Caki2 (cell line): ENCODE data around the gene MEFV. TPM values are rescaled to one million over a fixed set of nuclear protein-coding genes. Genes with fewer than 3 reads are reported as not detected.
A peak's percentile ranks its signal among the peaks of the same experiment; 100 is the strongest.

Source experiments
- DNase-seq: peaks from one replicate; pipeline ENCODE4 v3.0.0-alpha.2; 2015; ENCODE audit warnings: low read depth
- in situ Hi-C: cut with HindIII; loops from 2 replicates; pipeline ENCODE4 v1.10.0; 2016; ENCODE audit warnings: low sequenced_read_pairs, low pct_unique_long_range_greater_than_20kb, mixed read lengths
- total RNA-seq: library from RNA; depleted of rRNA; stranded (reverse); fragments of >200 nt; shearing (Covaris generic); gene quantifications from 2 replicates; pipeline ENCODE4 v1.2.3, GENCODE V29; 2014; ENCODE audit warnings: low replicate concordance; rRNA removed

Gene MEFV, protein sequence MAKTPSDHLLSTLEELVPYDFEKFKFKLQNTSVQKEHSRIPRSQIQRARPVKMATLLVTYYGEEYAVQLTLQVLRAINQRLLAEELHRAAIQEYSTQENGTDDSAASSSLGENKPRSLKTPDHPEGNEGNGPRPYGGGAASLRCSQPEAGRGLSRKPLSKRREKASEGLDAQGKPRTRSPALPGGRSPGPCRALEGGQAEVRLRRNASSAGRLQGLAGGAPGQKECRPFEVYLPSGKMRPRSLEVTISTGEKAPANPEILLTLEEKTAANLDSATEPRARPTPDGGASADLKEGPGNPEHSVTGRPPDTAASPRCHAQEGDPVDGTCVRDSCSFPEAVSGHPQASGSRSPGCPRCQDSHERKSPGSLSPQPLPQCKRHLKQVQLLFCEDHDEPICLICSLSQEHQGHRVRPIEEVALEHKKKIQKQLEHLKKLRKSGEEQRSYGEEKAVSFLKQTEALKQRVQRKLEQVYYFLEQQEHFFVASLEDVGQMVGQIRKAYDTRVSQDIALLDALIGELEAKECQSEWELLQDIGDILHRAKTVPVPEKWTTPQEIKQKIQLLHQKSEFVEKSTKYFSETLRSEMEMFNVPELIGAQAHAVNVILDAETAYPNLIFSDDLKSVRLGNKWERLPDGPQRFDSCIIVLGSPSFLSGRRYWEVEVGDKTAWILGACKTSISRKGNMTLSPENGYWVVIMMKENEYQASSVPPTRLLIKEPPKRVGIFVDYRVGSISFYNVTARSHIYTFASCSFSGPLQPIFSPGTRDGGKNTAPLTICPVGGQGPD
- not detected in 2 replicates for total RNA-seq

DNA sequence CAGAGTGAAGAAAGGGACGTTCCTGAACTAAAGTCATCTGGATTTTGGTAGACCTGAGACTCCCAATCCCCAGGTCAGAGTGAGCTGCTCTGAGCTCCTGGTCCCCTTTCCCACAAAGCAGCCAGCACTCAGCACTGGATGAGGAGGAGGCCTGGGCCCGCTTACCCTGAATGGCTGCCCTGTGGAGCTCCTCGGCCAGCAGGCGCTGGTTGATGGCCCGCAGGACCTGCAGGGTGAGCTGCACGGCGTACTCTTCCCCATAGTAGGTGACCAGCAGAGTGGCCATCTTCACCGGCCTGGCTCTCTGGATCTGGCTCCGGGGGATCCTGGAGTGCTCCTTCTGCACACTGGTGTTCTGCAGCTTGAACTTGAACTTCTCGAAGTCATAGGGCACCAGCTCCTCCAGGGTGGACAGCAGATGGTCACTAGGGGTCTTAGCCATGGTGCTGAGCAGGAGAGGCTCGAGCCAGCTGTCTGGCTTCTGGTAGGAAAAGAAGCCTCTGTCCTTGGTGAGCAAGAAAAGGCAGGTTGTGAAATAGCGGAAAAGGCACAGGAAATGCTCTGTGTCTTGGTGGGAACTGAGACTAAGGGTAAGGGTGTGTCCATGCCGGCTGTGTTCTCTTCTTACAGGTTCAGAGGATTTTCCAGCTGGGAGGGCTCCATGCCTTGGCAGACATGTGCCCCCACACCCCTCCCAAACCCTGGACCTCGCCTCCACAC, at the start of gene MEFV:
TSS of gene MEFV (minus strand) at position 488 of the 720 bp plus-strand sequence. CDS start at position 442, 46 bp downstream.
- no peak for DNase-seq
- in situ Hi-C loops: no loop called here

GRCh38 chr16:3306078-3306477, 49.6 kb upstream of the MEFV start:
- in situ Hi-C loops: no loop called here
- DNase-seq: no peak

DNA sequence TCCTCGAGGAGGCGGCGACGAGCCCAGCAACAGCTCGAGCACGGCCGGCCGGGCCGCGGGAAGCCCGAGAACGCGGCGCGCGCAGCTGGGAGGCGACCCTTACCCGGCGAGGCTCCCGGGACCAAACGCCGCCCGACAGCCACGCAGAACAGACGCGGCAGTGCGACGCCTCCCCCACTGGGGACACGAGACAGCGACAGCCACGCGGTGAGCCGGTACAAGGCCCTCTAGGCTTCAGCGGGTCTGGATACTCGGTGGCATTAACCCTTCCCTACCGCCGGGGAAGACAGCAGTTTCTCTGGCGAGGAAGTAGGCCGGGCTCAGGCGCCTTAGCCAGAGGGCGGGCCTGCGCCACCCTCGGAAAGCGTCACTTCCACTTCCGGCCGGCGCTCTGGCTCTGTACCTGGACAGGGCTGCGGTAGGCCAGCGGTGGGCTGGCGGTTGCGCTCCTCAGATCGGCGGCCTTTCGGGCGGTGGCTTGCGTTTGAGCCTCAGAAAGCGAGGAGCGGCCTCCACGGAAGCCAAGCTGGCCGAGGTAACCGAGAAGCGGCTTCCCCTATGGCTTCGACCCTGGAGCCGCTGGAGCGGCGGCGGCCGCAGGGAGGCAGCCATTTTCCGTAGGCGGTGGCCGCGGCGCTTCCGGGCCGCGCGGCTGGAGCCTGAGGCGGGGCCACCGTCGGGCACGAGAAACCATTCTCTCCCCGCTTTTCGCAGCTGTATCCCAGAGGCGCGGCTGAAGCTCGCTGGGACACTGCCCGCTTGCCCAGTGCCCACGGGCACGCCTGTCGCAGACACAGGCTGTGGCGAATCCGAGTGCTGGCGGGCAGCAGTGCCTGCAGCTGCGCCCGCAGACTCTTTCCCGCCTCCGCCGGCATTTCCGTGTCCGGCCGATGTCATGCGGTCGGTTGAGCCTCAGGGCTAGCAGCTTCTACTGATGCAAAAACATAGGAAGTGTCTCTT, 49.0 kb upstream of the MEFV start, which contains the start of the genes TIGD7 and ZNF75A:
TSS of gene TIGD7 (minus strand) at position 322 of the 960 bp plus-strand sequence. CDS start 4,816 bp downstream, outside the sequence.
TSS of gene ZNF75A (plus strand) at position 389 of the 960 bp plus-strand sequence. CDS start 2,932 bp downstream, outside the sequence.
- DNase-seq: peak; percentile 97
- in situ Hi-C loops: no loop called here

- no peak for DNase-seq
- in situ Hi-C loops: no loop called here
Observed at GRCh38 chr16:3304370-3304769, 47.9 kb upstream of the MEFV start.

GRCh38 chr16:3295783-3296182, 39.4 kb upstream of the MEFV start:
- in situ Hi-C loops: no loop called here
- no peak for DNase-seq

DNA sequence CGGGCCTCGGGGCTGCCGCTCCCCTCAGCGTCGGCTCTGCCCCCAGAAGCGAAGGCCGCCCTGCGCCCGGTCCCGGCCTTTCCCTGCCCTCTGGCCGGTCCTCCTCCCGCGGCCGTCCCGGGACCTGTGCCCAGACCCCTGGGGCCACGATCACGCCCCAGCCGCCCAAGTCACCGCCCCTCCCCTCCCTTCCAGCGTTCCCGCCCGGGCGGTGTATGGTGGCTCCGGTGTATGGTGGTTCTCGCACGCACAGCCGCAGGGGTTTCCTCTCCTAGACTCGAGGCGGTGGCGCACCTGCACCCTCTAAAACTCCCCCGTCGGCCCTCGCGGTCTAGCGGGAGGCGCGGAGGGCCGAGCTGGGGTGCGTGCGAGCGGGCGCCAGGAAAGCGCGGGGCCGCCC, 38.8 kb upstream of the MEFV start:
- in situ Hi-C loops: no loop called here
- no peak for DNase-seq

GRCh38 chr16:3292604-3293003, 36.2 kb upstream of the MEFV start:
- no peak for DNase-seq
- in situ Hi-C loops: no loop called here

DNA sequence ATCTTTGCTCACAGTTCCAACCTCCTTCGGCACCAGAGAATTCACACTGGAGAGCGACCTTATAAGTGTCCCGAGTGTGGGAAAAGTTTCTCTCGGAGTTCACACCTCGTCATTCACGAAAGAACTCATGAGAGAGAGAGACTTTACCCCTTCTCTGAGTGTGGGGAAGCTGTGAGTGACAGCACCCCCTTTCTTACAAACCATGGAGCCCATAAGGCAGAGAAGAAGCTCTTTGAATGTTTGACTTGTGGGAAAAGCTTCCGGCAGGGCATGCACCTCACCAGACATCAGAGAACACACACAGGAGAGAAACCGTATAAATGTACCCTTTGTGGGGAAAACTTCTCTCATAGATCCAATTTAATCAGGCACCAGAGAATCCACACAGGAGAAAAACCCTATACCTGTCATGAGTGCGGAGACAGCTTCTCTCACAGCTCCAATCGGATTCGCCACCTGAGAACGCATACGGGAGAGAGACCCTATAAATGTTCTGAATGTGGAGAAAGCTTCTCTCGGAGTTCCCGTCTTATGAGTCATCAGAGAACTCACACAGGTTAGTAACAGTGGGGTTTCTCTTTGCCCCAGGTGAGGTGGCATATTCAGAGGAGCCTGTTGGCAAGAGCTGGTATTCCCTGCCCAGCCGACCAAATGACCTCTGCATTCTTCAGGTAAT, 33.7 kb upstream of the MEFV start:
- in situ Hi-C loops: no loop called here
- peak; percentile 54 for DNase-seq

DNA sequence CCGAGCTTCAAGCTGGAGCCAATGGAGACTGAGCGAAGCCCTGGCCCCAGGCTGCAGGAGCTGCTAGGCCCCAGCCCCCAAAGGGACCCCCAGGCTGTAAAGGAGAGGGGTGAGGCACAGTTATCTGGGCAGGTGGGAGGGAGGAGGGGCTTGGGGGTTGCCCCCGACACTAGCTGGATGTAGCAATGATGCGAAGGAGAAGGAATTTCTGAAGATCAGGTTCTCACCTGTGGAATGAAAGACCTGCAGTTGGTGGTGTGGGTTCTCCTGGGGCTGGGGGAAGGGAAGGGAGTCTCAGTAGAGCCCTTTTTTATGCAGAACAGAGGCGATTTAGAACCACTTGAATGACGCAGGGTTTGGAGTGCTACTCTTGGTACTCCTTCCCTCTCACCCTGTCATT, 28.7 kb upstream of the MEFV start:
- DNase-seq: no peak
- in situ Hi-C loops: no loop called here

DNA sequence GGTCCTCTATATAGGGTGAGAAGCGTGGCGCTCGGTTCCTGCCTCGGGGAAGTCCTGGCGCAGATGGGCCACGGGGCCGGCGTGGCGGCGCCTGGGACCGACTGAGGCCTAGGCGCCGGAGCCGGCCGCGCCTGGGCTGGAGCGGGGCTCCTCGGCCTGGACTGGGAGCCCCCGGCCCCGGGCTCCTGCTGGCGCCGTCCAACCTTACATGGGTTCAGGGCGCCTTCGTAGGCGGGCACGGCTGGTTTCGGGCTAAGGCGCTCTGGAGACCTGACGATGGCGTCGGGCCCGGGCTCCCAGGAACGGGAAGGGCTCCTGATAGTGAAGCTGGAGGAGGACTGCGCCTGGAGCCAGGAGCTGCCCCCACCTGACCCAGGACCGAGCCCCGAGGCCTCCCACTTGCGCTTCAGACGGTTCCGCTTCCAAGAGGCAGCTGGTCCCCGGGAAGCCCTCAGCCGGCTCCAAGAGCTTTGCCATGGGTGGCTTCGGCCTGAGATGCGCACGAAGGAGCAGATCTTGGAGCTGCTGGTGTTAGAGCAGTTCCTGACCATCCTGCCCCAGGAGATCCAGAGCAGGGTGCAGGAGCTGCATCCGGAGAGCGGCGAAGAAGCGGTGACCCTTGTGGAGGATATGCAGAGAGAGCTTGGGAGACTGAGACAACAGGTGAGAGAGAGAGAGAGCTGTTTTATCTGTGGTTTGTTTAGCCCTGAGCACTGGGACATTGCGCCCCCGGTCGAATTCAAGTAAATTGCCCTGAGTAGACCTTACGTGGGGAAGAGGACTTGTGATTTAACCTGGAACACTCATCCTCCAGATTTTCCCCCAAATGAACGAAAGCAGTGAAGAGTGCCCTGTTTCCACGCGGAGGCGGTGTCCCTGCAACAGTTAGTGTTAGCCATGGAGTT, 27.4 kb upstream of the MEFV start:
- in situ Hi-C loops: no loop called here

DNA sequence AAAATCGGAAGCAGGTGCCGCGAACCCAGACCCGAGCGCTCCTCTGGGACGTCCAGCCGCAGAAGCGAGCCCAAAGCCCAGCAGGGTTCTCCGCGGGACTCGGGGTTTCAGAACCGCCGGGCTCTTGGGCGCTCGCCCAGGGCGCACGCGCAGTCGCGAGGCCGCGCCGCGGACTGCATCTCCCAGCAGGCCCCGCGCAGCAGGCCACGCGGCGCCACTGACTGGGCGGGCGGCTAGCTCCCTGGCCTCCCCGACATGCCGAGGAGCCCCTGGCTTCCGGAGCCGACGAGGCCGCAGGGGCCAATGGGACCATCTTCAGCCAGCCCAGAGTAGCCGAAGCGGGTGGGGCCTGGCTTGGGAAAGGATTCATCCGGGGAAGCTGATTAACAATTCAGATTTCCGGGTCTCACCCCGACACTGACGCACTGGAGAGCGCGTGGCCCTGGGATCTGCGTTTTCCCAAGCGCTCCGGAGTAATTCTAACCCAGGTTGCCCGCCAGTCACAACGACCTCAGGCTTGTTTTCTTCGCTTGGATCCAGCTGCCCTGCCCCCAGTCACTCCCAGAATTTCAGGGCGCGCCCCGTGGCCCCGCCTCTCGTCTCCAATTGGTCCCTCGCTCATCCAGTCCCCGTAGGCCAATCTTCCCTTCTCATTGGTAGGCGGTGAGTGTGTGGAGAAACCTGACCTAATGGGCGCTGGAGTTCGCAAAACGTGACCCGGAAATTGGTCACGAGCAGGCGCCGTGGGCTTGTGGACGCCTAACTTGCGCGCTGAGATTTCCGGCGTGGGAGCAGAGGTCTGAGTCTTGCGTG, 26.5 kb upstream of the MEFV start, which contains the start of gene ZNF263:
TSS of gene ZNF263 (plus strand) at position 762 of the 813 bp plus-strand sequence. CDS start 328 bp downstream, outside the sequence.
- peak; percentile 99 for DNase-seq
- in situ Hi-C loops: no loop called here

More for the DNA sequence above, 27.4 kb upstream of the MEFV start:
- DNase-seq: peak; percentile 27

- DNase-seq: no peak
- in situ Hi-C loops: no loop called here
Observed at GRCh38 chr16:3282103-3282729, 25.8 kb upstream of the MEFV start.

DNA sequence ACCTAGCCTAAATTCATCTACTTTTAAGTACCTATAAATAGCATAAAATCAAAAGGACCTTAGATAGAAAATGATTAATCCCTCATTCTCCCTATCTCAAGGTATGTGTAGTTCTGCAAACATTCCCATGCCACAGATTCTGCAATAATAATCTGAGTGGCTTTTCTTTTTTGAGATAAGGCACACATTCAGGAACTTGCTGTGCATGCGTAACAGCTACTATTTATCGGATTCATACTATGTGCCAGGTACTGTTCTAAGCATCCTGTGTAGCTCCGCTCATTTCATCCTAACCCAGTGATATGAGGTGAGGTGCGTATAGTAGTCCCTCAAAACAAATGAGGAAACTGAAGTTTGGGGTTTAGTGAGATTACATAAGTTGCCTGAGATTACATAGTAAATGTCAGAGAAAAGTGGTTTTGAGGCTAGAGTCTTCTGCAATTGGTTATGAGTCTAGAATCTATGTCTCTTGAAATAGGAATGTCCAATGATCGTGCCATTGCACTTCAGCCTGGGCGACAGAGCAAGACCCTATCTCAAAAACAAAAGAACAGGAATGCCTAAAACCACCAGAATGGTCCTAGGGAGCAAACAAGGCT, 24.9 kb upstream of the MEFV start:
- in situ Hi-C loops: no loop called here
- DNase-seq: no peak

DNA sequence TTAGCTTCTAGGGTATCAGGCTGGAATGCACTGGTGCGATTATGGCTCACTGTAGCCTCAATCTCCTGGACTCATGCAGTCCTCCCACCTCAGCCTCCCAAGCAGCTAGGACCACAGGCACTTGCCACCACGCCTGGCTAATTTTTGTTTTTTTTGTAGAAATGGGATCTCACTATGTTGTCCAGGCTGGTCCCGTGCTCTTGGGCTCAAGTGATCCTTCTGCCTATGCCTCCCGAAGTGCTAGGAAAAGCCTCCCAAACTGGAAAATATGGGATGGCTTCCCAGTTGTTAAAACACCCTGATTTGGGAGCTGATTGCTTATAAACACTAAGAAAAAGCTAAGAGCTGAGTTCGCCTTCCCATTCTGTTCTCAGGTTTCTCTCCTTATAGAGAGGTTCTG, 20.2 kb upstream of the MEFV start:
- in situ Hi-C loops: no loop called here
- no peak for DNase-seq
